Left lung (tissue), 10 donors: ENCODE measurements around the gene ACAP2. TPM values are rescaled to one million over a fixed set of nuclear protein-coding genes. Genes with fewer than 3 reads are reported as not detected.

Experiments
- ATAC-seq: fragments of 200-7000 bp; cut with Tn5 transposase; one replicate; pipeline ENCODE4 v1.9.1; 2020; ENCODE audit warnings: moderate library complexity
- DNase-seq, 4 donors: peaks; one replicate each; pipeline ENCODE4 v3.0.0-alpha.2; 2013 to 2020
- H3K27ac ChIP-seq, 2 donors: fragments of 200-600 bp; sonication (generic) in 1 of 2; one replicate each; pipeline versions ENCODE4 v1.5.0 to v1.8.0; 2020 to 2021
- H3K27me3 ChIP-seq, 2 donors: fragments of 200-600 bp; sonication (generic) in 1 of 2; one replicate each; pipeline versions ENCODE4 v1.5.0 to v1.8.0; 2020 to 2021
- H3K36me3 ChIP-seq, 2 donors: fragments of 200-600 bp; sonication (generic) in 1 of 2; one replicate each; pipeline versions ENCODE4 v1.5.0 to v1.8.0; 2020 to 2021
- H3K4me1 ChIP-seq, 2 donors: fragments of 200-600 bp; one replicate each; pipeline ENCODE4 v1.8.0; 2021
- H3K4me3 ChIP-seq, 2 donors: fragments of 200-600 bp; sonication (generic) in 1 of 2; one replicate each; pipeline versions ENCODE4 v1.5.0 to v1.8.0; 2020 to 2021; ENCODE audit warnings: mild to moderate bottlenecking in 1 of 2
- H3K9me3 ChIP-seq, 2 donors: fragments of 200-600 bp; sonication (generic) in 1 of 2; one replicate each; pipeline versions ENCODE4 v1.5.0 to v1.8.0; 2020 to 2021
- intact Hi-C, 2 donors: fragments of 100-400 bp; cut with DNase I; formaldehyde crosslinking; loops; one replicate each; pipeline versions ENCODE4 v1.11.2 to v1.14.2; 2022
- polyA plus RNA-seq, 6 donors: library from polyadenylated mRNA; unstranded; fragments of 120-200 nt; gene quantifications; one replicate each; pipeline ENCODE4 v1.2.1, GENCODE V29; 2013; ENCODE audit not compliant: insufficient read length in 6 of 6
- total RNA-seq, 2 donors: library from RNA; stranded (reverse); fragmentation: NEBNext Ultra II Directional; extraction: Animal tissue kit (Norgen Biotek cat#: 25700); gene quantifications; one replicate each; pipeline ENCODE4 v1.2.1, GENCODE V29; 2021
- TF ChIP-seq, protein P1 (sequence below), 2 donors: fragments of 200-600 bp; sonication (generic) in 1 of 2; IDR thresholded peaks; one replicate each; pipeline versions ENCODE4 v1.5.0 to v1.8.0; 2021; ENCODE audit warnings: antibody characterized with exemption in 2 of 2
- donor health status: DM: no; HTN: yes; CAD: no.
- donor health status: DM: no; HTN: no; CAD: no.

The ACAP2 gene
- total and polyA plus RNA-seq, 8 donors: 44.7 to 78.7 (median 51.2) TPM

DNA sequence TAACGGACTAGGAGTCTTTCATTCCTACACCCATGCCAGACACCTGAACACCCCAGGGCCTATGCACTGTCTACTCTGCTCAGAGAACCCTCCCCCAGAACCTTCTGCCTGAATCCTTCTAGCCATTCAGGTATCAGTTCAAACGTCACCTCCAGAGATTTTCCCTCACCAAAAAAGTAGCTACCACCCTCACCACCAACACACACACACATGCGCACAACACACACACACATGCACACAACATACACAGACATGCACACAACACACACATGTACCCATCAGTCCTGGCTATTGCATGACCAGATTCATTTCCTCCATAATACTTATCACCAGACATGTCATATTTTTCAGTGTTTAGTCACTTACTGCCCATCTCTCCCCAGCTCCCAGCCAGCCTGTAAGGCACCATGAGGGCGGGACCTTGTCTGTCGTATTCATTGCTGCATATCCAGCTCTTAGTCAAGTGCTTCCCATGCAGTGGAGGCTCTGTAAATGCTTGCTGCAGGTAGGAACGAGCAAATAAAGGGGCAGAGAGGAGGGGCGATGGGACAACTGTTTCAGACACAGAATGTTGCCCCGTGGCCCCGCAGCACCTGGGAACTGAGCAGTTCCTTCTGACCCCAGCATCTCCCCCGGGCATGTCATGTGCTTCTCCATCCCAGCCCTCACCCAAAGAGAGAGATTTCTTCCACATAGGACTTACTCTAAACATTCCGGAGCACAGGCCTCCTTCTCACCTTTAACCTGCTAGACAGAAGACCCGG lies 201.0 kb downstream of the ACAP2 start:
- intact Hi-C loops: no loop called here
- Histone ChIP-seq H3K4me1 (peaks cover 0 to 14% of the 10 kb centered on the region in 2 donors), H3K27ac (no peak overlapping the region), H3K27me3 (no peaks in the 10 kb centered on the region), H3K36me3 (peaks cover 0 to 4% of the 10 kb centered on the region in 2 donors), H3K4me3 (no peak overlapping the region), H3K9me3 (peaks cover 0 to 5% of the 10 kb centered on the region in 2 donors)
- DNase-seq (peak in 2 of 4 donors; percentile 10 to 26), ATAC-seq (no peak)
- TF ChIP-seq, protein P1, sequence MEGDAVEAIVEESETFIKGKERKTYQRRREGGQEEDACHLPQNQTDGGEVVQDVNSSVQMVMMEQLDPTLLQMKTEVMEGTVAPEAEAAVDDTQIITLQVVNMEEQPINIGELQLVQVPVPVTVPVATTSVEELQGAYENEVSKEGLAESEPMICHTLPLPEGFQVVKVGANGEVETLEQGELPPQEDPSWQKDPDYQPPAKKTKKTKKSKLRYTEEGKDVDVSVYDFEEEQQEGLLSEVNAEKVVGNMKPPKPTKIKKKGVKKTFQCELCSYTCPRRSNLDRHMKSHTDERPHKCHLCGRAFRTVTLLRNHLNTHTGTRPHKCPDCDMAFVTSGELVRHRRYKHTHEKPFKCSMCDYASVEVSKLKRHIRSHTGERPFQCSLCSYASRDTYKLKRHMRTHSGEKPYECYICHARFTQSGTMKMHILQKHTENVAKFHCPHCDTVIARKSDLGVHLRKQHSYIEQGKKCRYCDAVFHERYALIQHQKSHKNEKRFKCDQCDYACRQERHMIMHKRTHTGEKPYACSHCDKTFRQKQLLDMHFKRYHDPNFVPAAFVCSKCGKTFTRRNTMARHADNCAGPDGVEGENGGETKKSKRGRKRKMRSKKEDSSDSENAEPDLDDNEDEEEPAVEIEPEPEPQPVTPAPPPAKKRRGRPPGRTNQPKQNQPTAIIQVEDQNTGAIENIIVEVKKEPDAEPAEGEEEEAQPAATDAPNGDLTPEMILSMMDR (IDR thresholded peaks at IDR 0.05): no peak

DNA sequence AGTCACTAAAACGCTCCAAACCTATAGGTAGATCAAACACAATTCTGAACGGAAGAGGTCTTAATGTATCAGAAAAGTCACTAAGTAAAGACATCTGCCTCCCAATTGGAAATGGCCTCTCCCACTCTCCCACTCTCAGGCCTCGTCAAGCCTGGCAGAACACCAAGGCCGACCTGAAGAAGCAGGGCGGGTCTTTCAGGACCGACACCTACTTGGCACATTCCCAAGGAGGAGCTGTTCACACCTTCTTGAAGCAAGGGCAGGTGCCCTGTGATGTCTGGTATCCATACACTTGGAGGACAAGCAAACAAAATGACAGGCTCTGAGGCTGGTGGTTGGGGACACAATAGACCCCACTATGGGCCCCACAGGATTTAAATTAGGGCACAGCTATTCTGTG lies 201.9 kb downstream of the ACAP2 start:
- no peaks in the 10 kb centered on the region for H3K36me3 ChIP-seq
- H3K9me3 ChIP-seq: peaks cover 0 to 5% of the 10 kb centered on the region in 2 donors
- ATAC-seq (peak; percentile 44), DNase-seq (peak in 3 of 4 donors; percentile 34 to 62 (median 46))
- TF ChIP-seq, protein P1 (IDR thresholded peaks at IDR 0.05): no peak
- no peaks in the 10 kb centered on the region for H3K27me3 ChIP-seq
- no peak overlapping the region for H3K4me3 ChIP-seq
- H3K4me1 ChIP-seq: peaks cover 0 to 14% of the 10 kb centered on the region in 2 donors
- no peak overlapping the region for H3K27ac ChIP-seq
- intact Hi-C loops: no loop called here

DNA sequence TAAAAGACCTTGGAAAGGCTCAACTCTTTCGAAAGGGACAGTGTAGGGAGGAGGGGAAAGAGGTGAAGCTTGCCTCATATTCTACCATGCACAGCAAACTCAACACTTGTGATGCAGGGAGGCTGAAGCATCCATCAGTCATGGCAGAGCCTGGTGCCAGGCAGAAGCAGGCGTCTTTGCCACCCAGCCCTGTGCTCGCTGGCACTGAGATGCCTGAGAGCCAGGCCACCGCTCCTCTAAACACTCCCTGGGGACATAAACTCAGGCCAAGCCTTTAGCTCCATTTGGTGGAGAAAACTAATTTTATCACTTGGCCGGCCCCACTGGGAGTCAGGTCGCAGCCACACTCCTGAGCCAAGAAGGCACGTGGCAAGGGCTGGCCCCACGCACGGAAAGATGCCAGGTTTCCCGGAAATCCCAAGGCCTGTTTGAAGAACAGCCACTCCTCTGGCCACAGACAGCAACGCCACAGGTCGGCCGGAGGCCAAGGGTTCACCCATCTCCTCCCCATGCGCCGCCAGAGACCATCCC lies 202.6 kb downstream of the ACAP2 start:
- Histone ChIP-seq H3K4me3 (no peak overlapping the region), H3K4me1 (peaks cover 0 to 14% of the 10 kb centered on the region in 2 donors), H3K9me3 (peaks cover 0 to 5% of the 10 kb centered on the region in 2 donors), H3K36me3 (no peaks in the 10 kb centered on the region), H3K27me3 (no peaks in the 10 kb centered on the region), H3K27ac (no peak overlapping the region)
- ATAC-seq (no peak), DNase-seq (peak in 2 of 4 donors; percentile 32 to 58)
- TF ChIP-seq, protein P1 (IDR thresholded peaks at IDR 0.05): no peak
- intact Hi-C loops: no loop called here

DNA sequence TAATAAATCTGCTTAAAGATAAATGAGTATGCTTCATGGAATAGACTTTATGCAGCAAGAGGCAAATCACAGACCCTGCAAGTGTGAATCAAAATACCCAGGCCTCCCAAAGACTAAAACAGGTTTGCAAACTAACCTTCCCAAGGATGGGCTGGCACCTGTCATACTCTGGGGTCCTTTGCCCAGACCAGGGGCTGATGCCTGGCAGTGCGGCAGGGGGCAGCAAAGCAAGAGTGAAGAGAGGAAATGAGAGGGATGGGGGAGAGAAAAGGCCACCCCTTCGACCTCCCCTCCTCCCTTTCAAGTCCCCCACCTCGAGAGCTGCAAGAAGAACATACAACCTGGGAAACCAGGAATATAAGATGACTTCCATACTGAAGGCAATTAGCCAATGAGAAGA lies 203.7 kb downstream of the ACAP2 start:
- TF ChIP-seq, protein P1 (IDR thresholded peaks at IDR 0.05): no peak
- H3K4me1 ChIP-seq: peaks cover 0 to 14% of the 10 kb centered on the region in 2 donors
- DNase-seq (peak in 1 of 4 donors; percentile 21), ATAC-seq (no peak)
- peak overlapping the region; percentile 4 to 48 for H3K27ac ChIP-seq
- no peaks in the 10 kb centered on the region for H3K27me3 ChIP-seq
- H3K36me3 ChIP-seq: no peaks in the 10 kb centered on the region
- H3K9me3 ChIP-seq: peaks cover 0 to 5% of the 10 kb centered on the region in 2 donors
- H3K4me3 ChIP-seq: no peak overlapping the region
- intact Hi-C loops: no loop called here

DNA sequence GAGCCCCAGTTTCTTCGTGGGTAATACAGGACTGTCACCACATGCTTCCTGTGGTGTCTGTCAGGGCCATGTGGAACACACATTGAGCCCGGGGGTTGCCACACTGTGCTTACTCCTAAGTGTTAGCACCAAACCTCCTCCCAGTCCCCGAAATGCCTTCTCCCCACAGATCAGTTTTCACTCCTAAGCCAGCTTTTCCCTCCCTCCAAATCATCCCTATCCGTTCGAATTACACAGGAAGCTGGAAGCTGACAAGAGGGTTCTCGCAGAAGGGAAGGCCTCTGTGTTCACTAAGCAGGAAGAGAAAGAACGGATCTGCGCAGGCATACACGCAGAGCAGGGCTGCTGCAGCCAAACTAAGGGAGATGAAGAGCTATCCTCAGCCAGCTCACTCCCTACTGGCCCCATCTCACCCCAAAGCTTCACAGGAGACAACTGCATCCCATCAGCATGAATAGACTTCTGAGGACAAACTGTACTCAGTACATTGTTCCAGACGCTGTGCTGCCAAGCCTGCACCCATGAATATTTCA lies 204.2 kb downstream of the ACAP2 start:
- ATAC-seq: peak; percentile 51
- H3K9me3 ChIP-seq: peaks cover 0 to 5% of the 10 kb centered on the region in 2 donors
- peak overlapping the region; percentile 4 to 48 for H3K27ac ChIP-seq
- no peak overlapping the region for H3K4me3 ChIP-seq
- H3K4me1 ChIP-seq: peaks cover 0 to 14% of the 10 kb centered on the region in 2 donors
- TF ChIP-seq, protein P1 (IDR thresholded peaks at IDR 0.05): no peak
- H3K36me3 ChIP-seq: no peaks in the 10 kb centered on the region
- DNase-seq: peak in 2 of 4 donors; percentile 22 to 61
- no peaks in the 10 kb centered on the region for H3K27me3 ChIP-seq
- intact Hi-C loops: no loop called here
